Body of pancreas (tissue), 4 donors: ENCODE results near the gene TBC1D10A. TPM values are rescaled to one million over a fixed set of nuclear protein-coding genes. Genes with fewer than 3 reads are reported as not detected.

ENCODE experiments used
- ATAC-seq: fragments of 150-250 bp; one replicate; pipeline ENCODE4 v1.9.1; 2016
- DNase-seq, 4 donors: peaks; one replicate each; pipeline ENCODE4 v3.0.0-alpha.2; 2019
- H3K27ac ChIP-seq, 4 donors: fragments of 200-600 bp; sonication (generic); 1 replicate in 3 of 4; 2 replicates in 1 of 4; pipeline versions ENCODE4 v1.5.1 to v1.6.1; 2016 to 2019; ENCODE audit warnings: mild to moderate bottlenecking in 1 of 4, mixed read lengths in 1 of 4, moderate library complexity in 1 of 4
- H3K27me3 ChIP-seq, 2 donors: fragments of 200-600 bp; sonication (generic); one replicate each; pipeline ENCODE4 v1.6.0; 2016; ENCODE audit warnings: mild to moderate bottlenecking in 1 of 2
- H3K36me3 ChIP-seq, 2 donors: fragments of 200-600 bp; sonication (generic); replicated peaks in 1 of 2; 2 replicates each; pipeline ENCODE4 v1.5.1; 2016; ENCODE audit warnings: low read depth in 2 of 2; ENCODE audit not compliant: insufficient read depth in 1 of 2
- H3K4me1 ChIP-seq: fragments of 200-600 bp; sonication (generic); one replicate; pipeline ENCODE4 v1.6.0; 2016
- H3K4me3 ChIP-seq, 2 donors: fragments of 200-600 bp; sonication (generic); 1 replicate in 1 of 2; 2 replicates in 1 of 2; pipeline ENCODE4 v1.5.1; 2016 to 2019
- H3K9me3 ChIP-seq, 3 donors: fragments of 200-600 bp; sonication (generic); 1 replicate in 2 of 3; 2 replicates in 1 of 3; pipeline ENCODE4 v1.5.1; 2016
- POLR2A ChIP-seq, 3 donors: fragments of 450-650 bp; IDR thresholded peaks; one replicate each; pipeline ENCODE4 v1.6.1; 2016; ENCODE audit warnings: antibody characterized with exemption in 3 of 3, mild to moderate bottlenecking in 2 of 3
- WGBS, 2 donors: methylation state at CpG; one replicate each; pipeline ENCODE4 v1.1.5; 2017; 5-methylcytosine and 5-hydroxymethylcytosine counted together
- intact Hi-C: fragments of 100-400 bp; cut with DNase I; formaldehyde crosslinking; loops from one replicate; pipeline ENCODE4 v1.15.1; 2023
- total RNA-seq, 2 donors: library from RNA; depleted of rRNA; stranded (reverse); fragments of >200 nt; gene quantifications; one replicate each; pipeline ENCODE4 v1.1.0, GENCODE V29; 2016
- TF ChIP-seq, protein P1 (sequence below), 7 experiments: fragments of 450-650 bp in 4 of 7; fragments of 200-600 bp in 3 of 7; sonication (generic) in 3 of 7; IDR thresholded peaks; one replicate each; pipeline ENCODE4 v1.5.1; 2016 to 2019; ENCODE audit warnings: antibody characterized with exemption in 7 of 7

TBC1D10A gene
- total RNA-seq, 2 donors from 2014 or later: 4.3 to 15.0 TPM

DNA sequence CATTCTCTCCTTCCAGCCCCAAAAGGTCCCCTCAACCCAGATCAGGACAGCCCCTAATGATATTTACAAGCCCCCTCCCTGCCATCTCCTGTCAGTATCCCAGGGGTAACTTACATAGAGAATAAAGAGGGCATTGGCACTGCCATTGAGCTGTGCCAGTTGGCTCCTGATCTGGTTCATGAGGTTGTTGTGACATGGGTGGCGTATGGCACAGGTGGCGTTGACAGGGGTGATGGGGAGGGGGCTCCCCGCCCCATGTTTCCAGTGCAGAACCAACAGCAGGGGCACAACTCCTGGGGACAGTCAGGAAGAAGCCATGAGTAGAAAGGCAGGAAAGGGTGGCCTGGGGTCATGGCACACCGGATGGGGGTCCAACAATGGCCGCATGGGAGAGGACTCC, 82.1 kb downstream of the TBC1D10A start:
- TF ChIP-seq, protein P1, sequence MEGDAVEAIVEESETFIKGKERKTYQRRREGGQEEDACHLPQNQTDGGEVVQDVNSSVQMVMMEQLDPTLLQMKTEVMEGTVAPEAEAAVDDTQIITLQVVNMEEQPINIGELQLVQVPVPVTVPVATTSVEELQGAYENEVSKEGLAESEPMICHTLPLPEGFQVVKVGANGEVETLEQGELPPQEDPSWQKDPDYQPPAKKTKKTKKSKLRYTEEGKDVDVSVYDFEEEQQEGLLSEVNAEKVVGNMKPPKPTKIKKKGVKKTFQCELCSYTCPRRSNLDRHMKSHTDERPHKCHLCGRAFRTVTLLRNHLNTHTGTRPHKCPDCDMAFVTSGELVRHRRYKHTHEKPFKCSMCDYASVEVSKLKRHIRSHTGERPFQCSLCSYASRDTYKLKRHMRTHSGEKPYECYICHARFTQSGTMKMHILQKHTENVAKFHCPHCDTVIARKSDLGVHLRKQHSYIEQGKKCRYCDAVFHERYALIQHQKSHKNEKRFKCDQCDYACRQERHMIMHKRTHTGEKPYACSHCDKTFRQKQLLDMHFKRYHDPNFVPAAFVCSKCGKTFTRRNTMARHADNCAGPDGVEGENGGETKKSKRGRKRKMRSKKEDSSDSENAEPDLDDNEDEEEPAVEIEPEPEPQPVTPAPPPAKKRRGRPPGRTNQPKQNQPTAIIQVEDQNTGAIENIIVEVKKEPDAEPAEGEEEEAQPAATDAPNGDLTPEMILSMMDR (IDR thresholded peaks at IDR 0.05): no peak
- TF ChIP-seq POLR2A (IDR thresholded peaks at IDR 0.05): no peak

DNA sequence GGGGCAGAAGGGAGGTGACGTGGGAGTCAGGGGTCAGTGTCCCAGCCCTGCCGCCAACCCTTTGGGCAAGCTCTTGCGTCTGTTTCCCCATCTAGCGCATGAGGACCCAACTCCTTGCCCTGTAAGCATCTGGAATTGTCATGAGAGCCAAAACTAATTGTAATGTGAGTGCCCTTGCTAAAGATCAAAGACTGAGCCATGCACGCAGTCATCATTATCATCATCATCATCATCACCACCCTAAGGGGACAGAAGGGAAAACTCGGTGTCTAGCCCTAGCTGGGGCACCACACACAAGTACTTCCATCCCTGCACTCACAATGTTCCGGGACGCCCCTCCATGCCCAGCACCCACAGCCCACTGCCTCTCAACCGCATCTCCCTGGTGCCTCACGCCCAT, 82.7 kb downstream of the TBC1D10A start:
- Histone ChIP-seq H3K4me1 (peaks cover 22% of the 10 kb centered on the region), H3K27me3 (peaks cover 0 to 12% of the 10 kb centered on the region in 2 donors), H3K4me3 (no peak overlapping the region), H3K27ac (no peak overlapping the region), H3K9me3 (no peaks in the 10 kb centered on the region), H3K36me3 (no peaks in the 10 kb centered on the region)
- intact Hi-C loops: no loop called here
- TF ChIP-seq, protein P1 (IDR thresholded peaks at IDR 0.05): no peak
- TF ChIP-seq POLR2A (IDR thresholded peaks at IDR 0.05): no peak
- ATAC-seq (no peak), DNase-seq (no peak)
- WGBS, 2 donors: 86 to 90% methylated on average over 10 of the region's 10 CpGs

More for the DNA sequence above, 82.1 kb downstream of the TBC1D10A start:
- ATAC-seq: no peak
- no peak for DNase-seq
- WGBS, 2 donors: 79 to 84% methylated on average over 5 of the region's 5 CpGs
- peaks cover 22% of the 10 kb centered on the region for H3K4me1 ChIP-seq
- H3K27ac ChIP-seq: no peak overlapping the region
- H3K9me3 ChIP-seq: no peaks in the 10 kb centered on the region
- peaks cover 0 to 12% of the 10 kb centered on the region in 2 donors for H3K27me3 ChIP-seq
- intact Hi-C loops: no loop called here
- H3K4me3 ChIP-seq: no peak overlapping the region
- H3K36me3 ChIP-seq: no peaks in the 10 kb centered on the region

DNA sequence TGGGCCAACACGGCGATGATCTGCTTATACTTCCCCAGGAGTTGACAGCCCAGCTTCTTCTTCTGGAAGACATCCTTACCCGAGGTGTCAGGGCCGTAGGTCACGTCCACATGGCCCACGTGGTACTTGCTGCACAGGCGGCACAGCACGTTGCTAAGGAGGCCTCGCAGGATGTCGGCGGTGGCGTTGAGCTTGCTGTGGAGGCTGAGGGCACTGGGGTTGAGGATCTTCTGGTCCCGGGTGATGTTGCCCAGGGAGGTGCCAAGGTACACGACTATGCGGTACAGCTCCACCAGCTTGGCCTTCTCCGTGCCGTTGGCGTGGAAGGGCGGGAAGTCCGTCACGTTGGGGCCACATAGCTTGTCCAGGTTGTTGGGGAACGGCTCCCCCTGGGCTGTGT, 83.1 kb downstream of the TBC1D10A start:
- Histone ChIP-seq H3K9me3 (no peaks in the 10 kb centered on the region), H3K4me3 (no peak overlapping the region), H3K36me3 (no peaks in the 10 kb centered on the region), H3K4me1 (peaks cover 22% of the 10 kb centered on the region), H3K27me3 (peaks cover 0 to 12% of the 10 kb centered on the region in 2 donors), H3K27ac (no peak overlapping the region)
- DNase-seq: no peak
- TF ChIP-seq POLR2A (IDR thresholded peaks at IDR 0.05): no peak
- TF ChIP-seq, protein P1 (IDR thresholded peaks at IDR 0.05): no peak
- 89 to 94% methylated on average over 22 of the region's 22 CpGs for WGBS, 2 donors
- intact Hi-C loops: no loop called here
- no peak for ATAC-seq

Other genes with a start within 250 kb of the TBC1D10A start
- gene HORMAD2, start 246.5 kb downstream of the TBC1D10A start, total RNA-seq: not detected
- 1 to 10 TPM in 1 of 2 donors, under 1 TPM in 1; 0.52 to 1.3 TPM for gene LIF, start 80.2 kb downstream of the TBC1D10A start, total RNA-seq
- not detected for gene OSM, start 60.1 kb downstream of the TBC1D10A start, total RNA-seq
- gene CASTOR1, start 37.4 kb downstream of the TBC1D10A start, total RNA-seq: 10 to 100 TPM in 1 of 2 donors, 1 to 10 TPM in 1; 4.2 to 21.4 TPM
- 10 to 100 TPM; 30.6 to 77.1 TPM for gene SF3A1, start 30.0 kb upstream of the TBC1D10A start, total RNA-seq
- gene CCDC157, start 30.1 kb upstream of the TBC1D10A start, total RNA-seq: 10 to 100 TPM in 1 of 2 donors, 1 to 10 TPM in 1; 3.1 to 10.5 TPM
- 10 to 100 TPM; 13.8 to 14.0 TPM for gene RNF215, start 60.5 kb upstream of the TBC1D10A start, total RNA-seq
- gene SEC14L2, start 70.1 kb upstream of the TBC1D10A start, total RNA-seq: 1 to 10 TPM in 1 of 2 donors, under 1 TPM in 1; 0.33 to 3.9 TPM
- 10 to 100 TPM in 1 of 2 donors, 1 to 10 TPM in 1; 9.9 to 18.5 TPM for gene MTFP1, start 98.8 kb upstream of the TBC1D10A start, total RNA-seq
- gene SEC14L3, start 145.1 kb upstream of the TBC1D10A start, total RNA-seq: not detected
- under 1 TPM in 1 of 2 donors, not detected in 1; 0.66 TPM for gene SEC14L4, start 178.8 kb upstream of the TBC1D10A start, total RNA-seq
- 1 to 10 TPM in 1 of 2 donors, under 1 TPM in 1; 0.99 to 2.1 TPM for gene SEC14L6, start 219.8 kb upstream of the TBC1D10A start, total RNA-seq
- 10 to 100 TPM in 1 of 2 donors, 1 to 10 TPM in 1; 3.4 to 13.8 TPM for gene GAL3ST1, start 247.7 kb upstream of the TBC1D10A start, total RNA-seq